Common myeloid progenitor, CD34-positive (primary cell): ENCODE data around the gene SHH.

Experiments used
- CTCF ChIA-PET: fragments of 350-600 bp; sonication (Branson Sonifier 250); formaldehyde crosslinking; loops from one replicate; lab custom pipeline; 2021; ENCODE audit warnings: antibody characterized with exemption; lab: Charles Lee
- POLR2A ChIA-PET: fragments of 350-600 bp; sonication (Branson Sonifier 250); formaldehyde crosslinking; loops from one replicate; lab custom pipeline; 2021; ENCODE audit warnings: antibody characterized with exemption; lab: Charles Lee
- DNase-seq, 3 donors: peaks; one replicate each; pipeline versions ENCODE4 v3.0.0 to v3.0.0-alpha.2; 2013
- H3K27ac ChIP-seq, 2 experiments: 1 replicate in 1 of 2; 2 replicates in 1 of 2; pipeline ENCODE4 v1.7.0; 2013; ENCODE audit warnings: inconsistent platforms in 2 of 2, low read length in 2 of 2, mild to moderate bottlenecking in 2 of 2, low read depth in 1 of 2, moderate library complexity in 1 of 2; ENCODE audit not compliant: severe bottlenecking in 2 of 2, insufficient read depth in 1 of 2, poor library complexity in 1 of 2
- H3K27me3 ChIP-seq, 5 experiments: replicated peaks in 2 of 5; 1 replicate in 3 of 5; 2 replicates in 2 of 5; pipeline versions ENCODE4 v1.6.1 to v1.7.0; 2013; ENCODE audit warnings: low read length in 4 of 5, mild to moderate bottlenecking in 2 of 5, moderate library complexity in 2 of 5, inconsistent platforms in 1 of 5; ENCODE audit not compliant: insufficient read depth in 5 of 5, control insufficient read depth in 4 of 5
- H3K36me3 ChIP-seq, 4 experiments: 1 replicate in 2 of 4; 2 replicates in 2 of 4; pipeline versions ENCODE4 v1.6.1 to v1.7.0; 2013; ENCODE audit warnings: low read length in 3 of 4, control low read depth in 1 of 4, mild to moderate bottlenecking in 1 of 4; ENCODE audit not compliant: control insufficient read depth in 4 of 4, insufficient read depth in 4 of 4
- H3K4me1 ChIP-seq, 4 experiments: 1 replicate in 3 of 4; 2 replicates in 1 of 4; pipeline versions ENCODE4 v1.6.1 to v1.7.1; 2013; ENCODE audit warnings: low read length in 3 of 4, mild to moderate bottlenecking in 3 of 4, control low read depth in 1 of 4, inconsistent platforms in 1 of 4, moderate library complexity in 1 of 4; ENCODE audit not compliant: control insufficient read depth in 4 of 4, insufficient read depth in 4 of 4; ENCODE audit errors: control extremely low read depth in 1 of 4
- H3K4me3 ChIP-seq, 7 experiments: 1 replicate in 4 of 7; 2 replicates in 3 of 7; pipeline versions ENCODE4 v1.5.1 to v1.7.0; 2013; ENCODE audit warnings: mild to moderate bottlenecking in 7 of 7, low read length in 6 of 7, moderate library complexity in 6 of 7, inconsistent platforms in 2 of 7, low read depth in 2 of 7, control low read depth in 1 of 7; ENCODE audit not compliant: insufficient read depth in 4 of 7, control insufficient read depth in 1 of 7; ENCODE audit errors: extremely low read depth in 1 of 7
- H3K9me3 ChIP-seq, 5 experiments: 1 replicate in 4 of 5; 2 replicates in 1 of 5; pipeline versions ENCODE4 v1.6.1 to v1.7.1; 2013; ENCODE audit warnings: low read length in 4 of 5, mild to moderate bottlenecking in 2 of 5, inconsistent platforms in 1 of 5, low read depth in 1 of 5, moderate library complexity in 1 of 5; ENCODE audit not compliant: control insufficient read depth in 4 of 5, insufficient read depth in 2 of 5; ENCODE audit errors: control extremely low read depth in 1 of 5
- WGBS: methylation state at CpG from one replicate; pipeline ENCODE4 v1.1.5; 2013; ENCODE audit not compliant: insufficient coverage; 5-methylcytosine and 5-hydroxymethylcytosine counted together

Gene SHH

GRCh38 chr7:155802291-155802690, 10.0 kb downstream of the SHH start:
- DNase-seq, result no peak
- Histone ChIP-seq H3K4me1 (peaks cover 4 to 56% (median 54%) of the 10 kb centered on the region in 4 experiments), H3K9me3 (no peaks in the 10 kb centered on the region), H3K27ac (no peak overlapping the region), H3K36me3 (no peaks in the 10 kb centered on the region), H3K4me3 (no peak overlapping the region), H3K27me3 (peaks cover 6 to 95% (median 22%) of the 10 kb centered on the region in 5 experiments)
- CTCF ChIA-PET, result no interaction called here
- POLR2A ChIA-PET, result no interaction called here
- WGBS, result 53% methylated on average over 3 of the region's 6 CpGs

GRCh38 chr7:155800741-155801267, 11.5 kb downstream of the SHH start:
- Histone ChIP-seq H3K27ac (no peak overlapping the region), H3K27me3 (peaks cover 6 to 92% (median 23%) of the 10 kb centered on the region in 5 experiments), H3K4me1 (peaks cover 4 to 52% (median 46%) of the 10 kb centered on the region in 4 experiments), H3K4me3 (no peak overlapping the region), H3K9me3 (no peaks in the 10 kb centered on the region), H3K36me3 (no peaks in the 10 kb centered on the region)
- ChIA-PET CTCF (interaction anchor here (0.9 kb wide), 1 partner anchor 8 kb away, joined by 3 read pairs; no protein-coding TSS in a partner anchor), POLR2A (no interaction called here)
- WGBS, result 86% methylated on average over 16 of the region's 16 CpGs
- no peak for DNase-seq

GRCh38 chr7:155800301-155800700, 12.0 kb downstream of the SHH start:
- no peaks in the 10 kb centered on the region for H3K9me3 ChIP-seq
- peaks cover 6 to 92% (median 25%) of the 10 kb centered on the region in 5 experiments for H3K27me3 ChIP-seq
- no peak overlapping the region for H3K27ac ChIP-seq
- no peak for DNase-seq
- H3K36me3 ChIP-seq, result no peaks in the 10 kb centered on the region
- peaks cover 4 to 46% (median 41%) of the 10 kb centered on the region in 4 experiments for H3K4me1 ChIP-seq
- H3K4me3 ChIP-seq, result no peak overlapping the region
- ChIA-PET CTCF (interaction anchor here (0.9 kb wide), 1 partner anchor 9 kb away, joined by 3 read pairs; no protein-coding TSS in a partner anchor), POLR2A (no interaction called here)
- WGBS, result 95% methylated on average over 10 of the region's 11 CpGs

- ChIA-PET POLR2A (no interaction called here), CTCF (interaction anchor here (0.6 to 4.6 kb wide), 6 partner anchors 9 to 1357 kb away, joined by 3 to 15 read pairs (median 4); no protein-coding TSS in a partner anchor)
- H3K36me3 ChIP-seq, result no peaks in the 10 kb centered on the region
- no peaks in the 10 kb centered on the region for H3K9me3 ChIP-seq
- H3K27me3 ChIP-seq, result peaks cover 6 to 90% (median 25%) of the 10 kb centered on the region in 5 experiments
- H3K4me1 ChIP-seq, result peaks cover 4 to 39% (median 33%) of the 10 kb centered on the region in 4 experiments
- no peak overlapping the region for H3K4me3 ChIP-seq
- no peak overlapping the region for H3K27ac ChIP-seq
- 64% methylated on average over 19 of the region's 19 CpGs for WGBS
- no peak for DNase-seq
These were observed 12.7 kb downstream of the SHH start for GRCh38 chr7:155799514-155799913.

GRCh38 chr7:155798673-155799439, 13.4 kb downstream of the SHH start:
- peak overlapping the region in 1 of 7 experiments; percentile 11 for H3K4me3 ChIP-seq
- POLR2A ChIA-PET, result interaction anchor here (0.6 kb wide), 1 partner anchor 674 kb away, joined by 3 read pairs; no protein-coding TSS in a partner anchor
- WGBS, result 22% methylated on average over 11 of the region's 13 CpGs
- no peak overlapping the region for H3K27ac ChIP-seq
- no peaks in the 10 kb centered on the region for H3K9me3 ChIP-seq
- peaks cover 6 to 87% (median 25%) of the 10 kb centered on the region in 5 experiments for H3K27me3 ChIP-seq
- H3K4me1 ChIP-seq, result peaks cover 4 to 33% (median 28%) of the 10 kb centered on the region in 4 experiments
- CTCF ChIA-PET, result interaction anchor here (0.6 to 4.6 kb wide), 13 partner anchors 9 to 1357 kb away, joined by 3 to 15 read pairs (median 4); partner anchors contain the start of gene SHH
- DNase-seq, result peak in 2 of 3 donors; percentile 79 to 86
- H3K36me3 ChIP-seq, result no peaks in the 10 kb centered on the region

- POLR2A ChIA-PET, result no interaction called here
- 81% methylated on average over 34 of the region's 38 CpGs for WGBS
- CTCF ChIA-PET, result interaction anchor here (0.9 to 4.6 kb wide), 10 partner anchors 8 to 1028 kb away, joined by 3 to 15 read pairs (median 5); partner anchors contain the start of gene SHH
- DNase-seq, result no peak
- no peak overlapping the region for H3K27ac ChIP-seq
- H3K36me3 ChIP-seq, result no peaks in the 10 kb centered on the region
- peaks cover 4 to 21% (median 19%) of the 10 kb centered on the region in 4 experiments for H3K4me1 ChIP-seq
- H3K9me3 ChIP-seq, result no peaks in the 10 kb centered on the region
- peaks cover 6 to 74% (median 25%) of the 10 kb centered on the region in 5 experiments for H3K27me3 ChIP-seq
- H3K4me3 ChIP-seq, result no peak overlapping the region
These were observed 14.7 kb downstream of the SHH start for GRCh38 chr7:155797262-155798250.
